BJ (cell line): ENCODE data around the gene TEX9. TPM values are rescaled to one million over a fixed set of nuclear protein-coding genes. Genes with fewer than 3 reads are reported as not detected.
"Not testable (repeated sequence)": the region's sequence is repeated elsewhere in the genome, so short reads cannot be mapped to it uniquely, and the experiment has no call there.

Experiments used
- CTCF ChIA-PET: fragments of 350-600 bp; formaldehyde crosslinking; extraction: SDS; loops from one replicate; lab custom pipeline; 2021; ENCODE audit warnings: antibody characterized with exemption, inconsistent platforms; lab: Yijun Ruan, JAX
- POLR2A ChIA-PET: fragments of 300-600 bp; sonication (Branson Sonifier 250); formaldehyde crosslinking; extraction: SDS; loops from one replicate; lab custom pipeline; 2021; ENCODE audit warnings: antibody characterized with exemption; lab: Charles Lee
- DNase-seq: peaks from one replicate; pipeline ENCODE4 v3.0.0-alpha.2; 2011; ENCODE audit warnings: low read depth
- H3K27me3 ChIP-seq: 2 replicates; pipeline ENCODE4 v1.6.0; 2011; ENCODE audit warnings: low read length; ENCODE audit not compliant: control insufficient read depth, insufficient read depth
- H3K36me3 ChIP-seq: 2 replicates; pipeline ENCODE4 v1.5.1; 2011; ENCODE audit warnings: low read length; ENCODE audit not compliant: control insufficient read depth, insufficient read depth
- H3K4me3 ChIP-seq: 2 replicates; pipeline ENCODE4 v1.5.1; 2011; ENCODE audit warnings: low read depth, mild to moderate bottlenecking, control low read depth, low read length
- polyA plus RNA-seq: library from polyadenylated mRNA; depleted of rRNA; stranded (reverse); fragments of >200 nt; gene quantifications from 2 replicates; pipeline ENCODE4 v1.2.3, GENCODE V29; 2011
- TF ChIP-seq, protein P1 (sequence below): IDR thresholded peaks from 2 replicates; pipeline ENCODE4 v1.5.1; 2011; ENCODE audit warnings: low read depth, mild to moderate bottlenecking, control low read depth, inconsistent platforms, low read length, moderate library complexity; ENCODE audit not compliant: insufficient read depth

The TEX9 gene
- polyA plus RNA-seq, 1 experiment = 0.72 TPM

DNA sequence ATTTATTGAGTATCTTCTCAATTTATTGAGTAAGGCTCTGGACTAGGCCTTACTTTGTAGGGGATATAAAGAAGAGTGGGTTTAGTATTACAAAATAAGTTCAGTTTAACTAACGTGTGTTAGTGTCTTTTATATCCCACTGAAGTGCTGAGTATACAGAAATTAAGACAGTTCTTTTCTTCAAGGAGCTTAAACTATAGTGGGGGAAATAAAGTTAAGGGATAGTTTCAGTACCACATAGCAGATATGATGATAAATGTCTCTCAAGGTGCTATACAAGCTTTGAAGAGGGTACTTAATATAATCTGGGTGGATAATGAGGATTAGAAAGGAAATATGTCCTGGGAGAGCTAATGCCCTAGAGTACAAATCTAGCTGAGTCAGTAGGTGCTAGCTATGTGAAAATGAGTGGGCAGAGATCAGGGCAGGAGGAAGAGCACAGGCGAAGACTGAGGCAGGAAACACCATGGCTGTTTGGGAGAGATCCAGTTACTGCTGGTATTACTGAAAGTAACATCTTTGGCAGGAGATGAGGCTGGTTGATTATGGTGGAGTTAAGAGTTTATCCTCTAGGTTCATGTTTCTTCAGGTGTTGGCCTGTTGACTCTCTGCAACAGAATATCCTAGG is 46.0 kb downstream of the TEX9 start:
- CTCF ChIA-PET = no interaction called here
- Histone ChIP-seq H3K27me3 (no peaks in the 10 kb centered on the region), H3K4me3 (no peak overlapping the region), H3K36me3 (no peaks in the 10 kb centered on the region)
- DNase-seq = no peak
- POLR2A ChIA-PET = no interaction called here
- TF ChIP-seq, protein P1, sequence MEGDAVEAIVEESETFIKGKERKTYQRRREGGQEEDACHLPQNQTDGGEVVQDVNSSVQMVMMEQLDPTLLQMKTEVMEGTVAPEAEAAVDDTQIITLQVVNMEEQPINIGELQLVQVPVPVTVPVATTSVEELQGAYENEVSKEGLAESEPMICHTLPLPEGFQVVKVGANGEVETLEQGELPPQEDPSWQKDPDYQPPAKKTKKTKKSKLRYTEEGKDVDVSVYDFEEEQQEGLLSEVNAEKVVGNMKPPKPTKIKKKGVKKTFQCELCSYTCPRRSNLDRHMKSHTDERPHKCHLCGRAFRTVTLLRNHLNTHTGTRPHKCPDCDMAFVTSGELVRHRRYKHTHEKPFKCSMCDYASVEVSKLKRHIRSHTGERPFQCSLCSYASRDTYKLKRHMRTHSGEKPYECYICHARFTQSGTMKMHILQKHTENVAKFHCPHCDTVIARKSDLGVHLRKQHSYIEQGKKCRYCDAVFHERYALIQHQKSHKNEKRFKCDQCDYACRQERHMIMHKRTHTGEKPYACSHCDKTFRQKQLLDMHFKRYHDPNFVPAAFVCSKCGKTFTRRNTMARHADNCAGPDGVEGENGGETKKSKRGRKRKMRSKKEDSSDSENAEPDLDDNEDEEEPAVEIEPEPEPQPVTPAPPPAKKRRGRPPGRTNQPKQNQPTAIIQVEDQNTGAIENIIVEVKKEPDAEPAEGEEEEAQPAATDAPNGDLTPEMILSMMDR = no peak

- CTCF ChIA-PET, DNase-seq, H3K36me3 ChIP-seq, H3K4me3 ChIP-seq, POLR2A ChIA-PET, H3K27me3 ChIP-seq: not testable (repeated sequence)
These were observed 48.0 kb downstream of the TEX9 start for GRCh38 chr15:56413114-56413733.

DNA sequence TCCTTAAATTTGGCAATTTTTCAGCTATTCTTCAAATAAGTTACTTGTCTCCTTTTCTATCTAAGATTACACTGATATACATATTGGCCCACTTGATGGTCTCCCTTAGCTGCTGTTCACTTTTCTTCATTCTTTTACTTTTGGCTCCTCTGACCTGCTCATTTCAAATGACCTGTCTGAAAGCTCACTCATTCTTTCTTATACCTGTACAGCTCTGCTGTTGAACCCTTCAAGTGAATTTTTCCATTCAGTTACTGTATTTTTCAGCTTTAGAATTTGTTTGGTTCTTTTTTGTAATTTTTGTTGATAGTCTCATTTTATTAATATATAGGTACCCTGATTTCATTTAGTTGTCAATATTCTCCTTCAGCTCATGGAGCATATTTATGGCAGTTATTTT is 60.0 kb downstream of the TEX9 start:
- TF ChIP-seq, protein P1 = no peak
- ChIA-PET CTCF (interaction anchor here (1.6 to 7.1 kb wide), 2 partner anchors 10 to 180 kb away, joined by 5 to 59 read pairs; no protein-coding TSS in a partner anchor), POLR2A (interaction anchor here (0.6 kb wide), 1 partner anchor 146 kb away, joined by 3 read pairs; no protein-coding TSS in a partner anchor)
- no peaks in the 10 kb centered on the region for H3K36me3 ChIP-seq
- no peak overlapping the region for H3K4me3 ChIP-seq
- no peaks in the 10 kb centered on the region for H3K27me3 ChIP-seq
- no peak for DNase-seq

GRCh38 chr15:56425976-56426375 is 60.8 kb downstream of the TEX9 start:
- POLR2A ChIA-PET = no interaction called here
- H3K27me3 ChIP-seq = no peaks in the 10 kb centered on the region
- no peak overlapping the region for H3K4me3 ChIP-seq
- CTCF ChIA-PET = interaction anchor here (1.6 to 7.1 kb wide), 3 partner anchors 11 to 181 kb away, joined by 5 to 59 read pairs (median 17); no protein-coding TSS in a partner anchor
- H3K36me3 ChIP-seq = no peaks in the 10 kb centered on the region
- no peak for DNase-seq
- TF ChIP-seq, protein P1 = no peak

DNA sequence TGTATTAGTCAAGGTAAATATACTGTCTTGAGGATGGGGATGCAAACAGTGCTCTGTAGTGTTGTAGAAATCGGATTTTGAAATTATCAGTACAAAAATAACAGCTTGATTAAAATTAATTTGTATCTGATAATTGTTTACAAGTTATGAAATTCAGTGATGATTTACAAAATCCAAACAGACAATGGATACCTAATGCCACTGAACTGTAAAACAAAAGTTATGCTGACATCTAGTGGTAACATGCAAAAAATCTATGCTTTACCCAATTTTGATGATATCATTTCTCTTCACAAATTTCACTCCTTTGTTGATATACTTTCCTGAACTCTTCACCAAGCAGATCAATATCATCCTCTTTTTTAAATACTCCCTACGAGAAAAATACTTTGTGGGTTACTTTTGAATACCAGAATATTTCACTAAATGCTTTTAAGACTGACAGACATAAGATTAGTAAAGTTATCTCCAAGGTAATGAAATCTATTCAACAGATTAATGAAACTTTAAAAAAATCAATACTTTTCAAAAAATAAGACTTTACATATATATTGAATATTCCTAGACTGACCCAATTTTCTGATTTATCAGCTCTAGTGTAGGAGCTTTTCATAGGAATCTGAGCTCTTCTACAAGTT is 63.7 kb downstream of the TEX9 start:
- no peak for DNase-seq
- ChIA-PET POLR2A (no interaction called here), CTCF (interaction anchor here (0.6 to 7.1 kb wide), 9 partner anchors 8 to 184 kb away, joined by 3 to 59 read pairs (median 3); no protein-coding TSS in a partner anchor)
- Histone ChIP-seq H3K4me3 (no peak overlapping the region), H3K36me3 (no peaks in the 10 kb centered on the region), H3K27me3 (no peaks in the 10 kb centered on the region)
- TF ChIP-seq, protein P1 = peak; percentile 44
